Measurements from ENCODE around the gene SRSF7.

DNA sequence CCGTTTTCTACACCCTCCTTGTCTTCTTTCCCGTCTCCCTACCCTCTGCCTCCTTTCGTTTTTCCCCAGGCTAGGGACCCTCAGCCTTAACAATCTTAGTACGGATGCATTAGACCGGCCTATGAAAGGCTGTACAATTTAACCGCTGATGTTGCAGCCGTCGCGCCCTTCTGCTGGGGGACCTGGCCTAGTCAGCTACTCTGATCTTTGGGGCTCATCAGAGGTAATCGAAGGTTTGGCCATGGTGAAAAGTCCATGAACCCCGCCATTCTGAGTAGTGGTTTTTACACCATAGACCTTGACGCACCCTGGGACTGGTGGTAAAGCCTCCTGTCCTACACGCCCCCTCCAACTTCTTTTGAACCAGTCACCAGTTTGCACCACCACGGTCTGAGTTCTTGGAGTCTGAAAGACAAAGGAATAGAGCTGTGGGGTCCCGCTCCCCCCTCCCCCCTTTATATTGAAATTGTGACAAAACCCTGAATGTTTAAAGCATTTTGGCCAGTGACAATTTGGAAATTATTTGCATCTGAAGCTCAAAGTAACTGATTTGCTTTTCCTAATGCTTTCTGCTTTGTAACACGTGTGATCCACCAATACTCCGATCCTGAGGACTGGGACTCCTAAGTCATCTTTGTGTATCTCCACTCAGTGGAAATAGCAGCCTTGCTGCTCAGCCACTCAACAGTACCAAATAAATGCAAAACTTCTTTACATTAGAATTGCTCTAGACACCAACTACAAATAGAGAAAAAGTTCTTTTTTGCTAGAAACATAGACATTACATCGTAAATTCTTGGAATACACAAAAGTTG, 642 bp upstream of the SRSF7 start:
- TF ChIP-seq, protein P1, sequence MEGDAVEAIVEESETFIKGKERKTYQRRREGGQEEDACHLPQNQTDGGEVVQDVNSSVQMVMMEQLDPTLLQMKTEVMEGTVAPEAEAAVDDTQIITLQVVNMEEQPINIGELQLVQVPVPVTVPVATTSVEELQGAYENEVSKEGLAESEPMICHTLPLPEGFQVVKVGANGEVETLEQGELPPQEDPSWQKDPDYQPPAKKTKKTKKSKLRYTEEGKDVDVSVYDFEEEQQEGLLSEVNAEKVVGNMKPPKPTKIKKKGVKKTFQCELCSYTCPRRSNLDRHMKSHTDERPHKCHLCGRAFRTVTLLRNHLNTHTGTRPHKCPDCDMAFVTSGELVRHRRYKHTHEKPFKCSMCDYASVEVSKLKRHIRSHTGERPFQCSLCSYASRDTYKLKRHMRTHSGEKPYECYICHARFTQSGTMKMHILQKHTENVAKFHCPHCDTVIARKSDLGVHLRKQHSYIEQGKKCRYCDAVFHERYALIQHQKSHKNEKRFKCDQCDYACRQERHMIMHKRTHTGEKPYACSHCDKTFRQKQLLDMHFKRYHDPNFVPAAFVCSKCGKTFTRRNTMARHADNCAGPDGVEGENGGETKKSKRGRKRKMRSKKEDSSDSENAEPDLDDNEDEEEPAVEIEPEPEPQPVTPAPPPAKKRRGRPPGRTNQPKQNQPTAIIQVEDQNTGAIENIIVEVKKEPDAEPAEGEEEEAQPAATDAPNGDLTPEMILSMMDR (IDR thresholded peaks at IDR 0.05; ENCODE audit: low read depth, low read length), result no peak
- no peak for TF ChIP-seq MYC (IDR thresholded peaks at IDR 0.05; ENCODE audit: low read depth, low read length)
